WI38 (cell line): ENCODE measurements around the gene MESP2.

ENCODE experiments used
- H3K4me3 ChIP-seq: 2 replicates; pipeline ENCODE4 v1.5.1; 2011; ENCODE audit warnings: low read depth, mild to moderate bottlenecking, control low read depth, low read length
- CTCF ChIP-seq: IDR thresholded peaks from 2 replicates; pipeline ENCODE4 v1.5.1; 2012; ENCODE audit warnings: low read depth, mild to moderate bottlenecking, control low read depth, low read length

MESP2 gene

GRCh38 chr15:89756897-89757296 is 19.2 kb upstream of the MESP2 start:
- H3K4me3 ChIP-seq = no peak overlapping the region
- no peak for TF ChIP-seq CTCF

DNA sequence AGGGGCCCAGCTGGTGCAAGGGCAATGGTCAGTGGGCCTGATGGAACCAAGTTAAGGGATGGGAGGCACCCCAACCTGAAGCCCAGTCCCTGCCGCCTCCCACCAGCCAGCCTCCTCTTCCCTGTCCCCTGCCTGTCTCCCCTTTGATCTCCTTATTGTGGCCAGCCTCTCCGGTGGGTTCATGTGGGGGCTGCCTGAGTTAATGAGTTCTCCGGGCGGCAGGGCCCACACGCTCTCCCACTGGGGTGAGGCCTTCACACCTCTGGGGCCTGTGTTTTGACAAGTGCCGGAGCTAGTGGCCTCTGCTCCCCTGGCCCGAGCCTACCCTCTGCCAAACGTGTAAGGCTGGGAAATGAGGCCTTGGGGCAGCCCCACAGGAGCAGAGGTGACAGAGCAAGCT is 17.8 kb upstream of the MESP2 start:
- TF ChIP-seq CTCF = no peak

GRCh38 chr15:89758981-89759380 is 17.2 kb upstream of the MESP2 start:
- H3K4me3 ChIP-seq = no peak overlapping the region
- TF ChIP-seq CTCF = no peak

More for the DNA sequence above, 17.8 kb upstream of the MESP2 start:
- H3K4me3 ChIP-seq = no peak overlapping the region

GRCh38 chr15:89759835-89760234 is 16.3 kb upstream of the MESP2 start:
- no peak for TF ChIP-seq CTCF

DNA sequence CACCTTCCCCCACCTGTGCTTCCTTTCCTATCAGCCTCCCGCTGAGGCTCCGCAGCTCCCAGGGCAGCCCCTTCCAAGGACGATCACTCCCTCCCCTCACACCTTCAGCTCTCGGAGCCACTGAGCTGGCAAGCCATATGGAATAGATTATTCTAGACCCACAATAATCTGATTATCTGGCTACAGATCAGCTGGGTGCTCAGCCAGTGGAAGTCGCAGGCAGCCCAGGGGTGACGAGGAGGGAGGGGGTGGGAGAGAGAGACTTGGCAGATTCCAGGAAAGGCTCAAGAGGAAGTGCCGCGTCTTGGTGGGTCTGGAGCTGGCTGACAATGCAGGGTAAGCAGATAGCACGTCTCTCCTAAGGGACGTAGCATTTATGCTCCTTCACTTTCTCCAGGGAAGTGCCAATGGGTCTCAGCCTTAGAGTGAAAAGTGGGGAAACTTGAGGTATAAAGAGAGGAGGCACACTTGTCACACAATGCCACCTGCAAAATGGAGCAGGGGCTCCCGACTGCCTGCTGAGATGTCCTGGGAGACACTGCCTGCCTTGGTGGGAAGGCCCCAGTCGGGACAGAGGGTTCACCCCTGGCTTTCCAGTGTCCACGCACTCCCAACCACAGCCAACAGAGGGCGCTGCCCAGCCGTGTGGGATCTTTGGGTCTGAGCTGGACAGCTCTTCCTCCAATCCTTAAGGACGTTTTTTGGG is 15.7 kb upstream of the MESP2 start:
- H3K4me3 ChIP-seq = no peak overlapping the region
- TF ChIP-seq CTCF = peak; percentile 97

More at GRCh38 chr15:89759835-89760234, 16.3 kb upstream of the MESP2 start:
- no peak overlapping the region for H3K4me3 ChIP-seq

- no peak overlapping the region for H3K4me3 ChIP-seq
- no peak for TF ChIP-seq CTCF
Observed at GRCh38 chr15:89761009-89761831, 14.9 kb upstream of the MESP2 start.

GRCh38 chr15:89761929-89762328 is 14.2 kb upstream of the MESP2 start:
- H3K4me3 ChIP-seq = no peak overlapping the region
- no peak for TF ChIP-seq CTCF
